Measurements from ENCODE around the gene LCN15.

DNA sequence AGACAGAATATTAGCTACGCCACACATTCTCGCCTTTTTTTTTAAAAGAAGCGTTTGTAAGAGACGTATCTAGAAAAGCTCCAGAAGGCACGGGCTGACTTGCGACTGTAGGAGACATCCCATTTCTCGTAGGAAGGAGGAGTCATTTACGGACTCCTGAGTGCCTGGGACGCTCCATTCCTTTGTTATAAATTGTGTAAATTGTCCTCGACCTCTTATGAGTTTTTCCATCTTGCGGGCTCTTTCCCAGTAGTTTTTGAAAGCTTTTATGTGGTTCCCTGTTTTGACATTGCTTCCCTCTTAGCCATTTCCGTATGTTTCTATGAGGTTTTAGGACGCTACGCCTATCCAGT lies 44.5 kb upstream of the LCN15 start:
- TF ChIP-seq CTCF (IDR thresholded peaks at IDR 0.05) (no peak), POLR2A (IDR thresholded peaks at IDR 0.05) (no peak), POLR2AphosphoS5 (IDR thresholded peaks at IDR 0.05) (no peak), EP300 (IDR thresholded peaks at IDR 0.05) (no peak)

All from gastroesophageal sphincter (tissue), 3 donors.